ENCODE data around the gene XBP1. TPM values are rescaled to one million over a fixed set of nuclear protein-coding genes. Genes with fewer than 3 reads are reported as not detected.

The XBP1 gene
- total and polyA plus RNA-seq, 2 donors (not counting 1 experiment from before 2014, with no cell fraction given): 16.8 to 69.8 TPM

DNA sequence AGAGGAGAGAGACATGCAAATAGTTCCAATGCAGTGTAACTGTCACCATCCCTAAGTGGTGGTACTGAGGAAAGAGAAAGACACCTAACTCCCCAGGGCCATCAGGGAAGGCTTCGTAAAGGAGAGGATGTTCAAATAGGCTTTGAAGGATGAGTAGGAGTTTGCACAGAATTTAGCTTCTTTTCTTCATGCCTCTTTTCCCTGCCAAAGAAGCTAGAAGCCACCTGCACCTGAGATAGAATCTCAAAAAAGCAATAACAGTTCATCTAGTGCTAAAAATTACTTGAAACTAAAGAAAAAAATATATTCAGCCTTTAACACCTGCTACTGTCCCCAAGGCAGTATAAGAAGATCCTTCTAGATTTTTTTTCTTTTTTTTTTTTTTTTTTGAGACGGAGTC, 16.7 kb upstream of the XBP1 start:
- H3K27ac Mint-ChIP-seq: no peak overlapping the region
- DNase-seq: no peak
- no peak overlapping the region for H3K4me2 ChIP-seq (replicated peaks; ENCODE audit: low read depth, low read length, poor library complexity, severe bottlenecking)
- no peaks in the 10 kb centered on the region for H3K27me3 ChIP-seq (replicated peaks in 1 of 4; ENCODE audit: control extremely low read depth in 1 of 4, control insufficient read depth in 3 of 4, insufficient read depth in 4 of 4, low read length in 3 of 4)
- H3K4me1 ChIP-seq (ENCODE audit: control insufficient read depth in 2 of 2, insufficient read depth in 2 of 2, low read length in 2 of 2): peaks cover 16 to 27% of the 10 kb centered on the region in 2 donors
- H3K27me3 Mint-ChIP-seq: no peaks in the 10 kb centered on the region
- no peaks in the 10 kb centered on the region for H4K20me1 ChIP-seq (ENCODE audit: control insufficient read depth, insufficient read depth, low read length, poor library complexity, severe bottlenecking)
- TF ChIP-seq, protein P1, sequence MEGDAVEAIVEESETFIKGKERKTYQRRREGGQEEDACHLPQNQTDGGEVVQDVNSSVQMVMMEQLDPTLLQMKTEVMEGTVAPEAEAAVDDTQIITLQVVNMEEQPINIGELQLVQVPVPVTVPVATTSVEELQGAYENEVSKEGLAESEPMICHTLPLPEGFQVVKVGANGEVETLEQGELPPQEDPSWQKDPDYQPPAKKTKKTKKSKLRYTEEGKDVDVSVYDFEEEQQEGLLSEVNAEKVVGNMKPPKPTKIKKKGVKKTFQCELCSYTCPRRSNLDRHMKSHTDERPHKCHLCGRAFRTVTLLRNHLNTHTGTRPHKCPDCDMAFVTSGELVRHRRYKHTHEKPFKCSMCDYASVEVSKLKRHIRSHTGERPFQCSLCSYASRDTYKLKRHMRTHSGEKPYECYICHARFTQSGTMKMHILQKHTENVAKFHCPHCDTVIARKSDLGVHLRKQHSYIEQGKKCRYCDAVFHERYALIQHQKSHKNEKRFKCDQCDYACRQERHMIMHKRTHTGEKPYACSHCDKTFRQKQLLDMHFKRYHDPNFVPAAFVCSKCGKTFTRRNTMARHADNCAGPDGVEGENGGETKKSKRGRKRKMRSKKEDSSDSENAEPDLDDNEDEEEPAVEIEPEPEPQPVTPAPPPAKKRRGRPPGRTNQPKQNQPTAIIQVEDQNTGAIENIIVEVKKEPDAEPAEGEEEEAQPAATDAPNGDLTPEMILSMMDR (IDR thresholded peaks at IDR 0.05): no peak
- TF ChIP-seq EZH2 (IDR thresholded peaks at IDR 0.05; ENCODE audit: borderline replicate concordance, insufficient read depth, low read depth, low read length, poor library complexity, severe bottlenecking): no peak
- H3K36me3 ChIP-seq (replicated peaks in 1 of 2; ENCODE audit: control extremely low read depth in 1 of 2, control insufficient read depth in 1 of 2, extremely low read depth in 1 of 2, insufficient read depth in 2 of 2, low read length in 1 of 2): no peaks in the 10 kb centered on the region
- H3K9ac ChIP-seq (ENCODE audit: low read length): no peak overlapping the region
- peaks cover 32% of the 10 kb centered on the region for H3K4me1 Mint-ChIP-seq
- POLR2A ChIA-PET: no interaction called here
- no peak overlapping the region for H3K4me3 ChIP-seq (ENCODE audit: control extremely low read depth in 1 of 5, extremely low read depth in 1 of 5, insufficient read depth in 1 of 5, low read depth in 2 of 5, low read length in 4 of 5)
- H3K27ac ChIP-seq (ENCODE audit: low read length in 2 of 2): no peak overlapping the region
- no peak for ATAC-seq (ENCODE audit: low read depth)
- CTCF ChIA-PET: interaction anchor here (0.8 to 7.5 kb wide), 2 partner anchors 12 to 217 kb away, joined by 4 to 39 read pairs; no protein-coding TSS in a partner anchor
- H3K9me3 Mint-ChIP-seq (ENCODE audit: insufficient read depth): no peaks in the 10 kb centered on the region
- H2AFZ ChIP-seq (ENCODE audit: insufficient read depth, low read depth, low read length, poor library complexity, severe bottlenecking): no peak overlapping the region
- intact Hi-C loops (cut with micrococcal nuclease): no loop called here
- H3K4me3 Mint-ChIP-seq: no peak overlapping the region
- no peaks in the 10 kb centered on the region for H3K79me2 ChIP-seq (ENCODE audit: control insufficient read depth, insufficient read depth, low read length)
- WGBS (ENCODE audit: insufficient coverage): no CpG with 5 or more reads among the region's 2 CpGs
- H3K9me3 ChIP-seq (ENCODE audit: control extremely low read depth in 1 of 3, control insufficient read depth in 2 of 3, insufficient read depth in 1 of 3, low read length in 2 of 3): no peaks in the 10 kb centered on the region

DNA sequence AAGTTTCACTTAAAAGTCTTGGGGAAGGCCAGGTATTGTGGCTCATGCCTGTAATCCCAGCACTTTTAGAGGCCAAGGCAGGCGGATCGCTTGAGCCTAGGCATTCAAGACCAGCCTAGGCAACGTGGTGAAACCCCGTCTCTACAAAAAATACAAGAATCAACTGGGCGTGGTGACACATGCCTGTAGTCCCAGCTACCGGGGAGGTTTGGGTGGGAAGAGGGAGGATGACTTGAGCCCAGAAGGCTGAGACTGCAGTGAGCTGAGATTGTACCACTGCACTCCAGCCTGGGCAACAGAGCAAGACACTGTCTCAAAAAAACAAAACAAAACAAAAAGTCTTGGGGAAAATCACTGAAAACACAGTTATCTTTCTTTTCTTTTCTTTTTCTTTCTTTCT, 15.4 kb upstream of the XBP1 start:
- H3K27me3 ChIP-seq (replicated peaks in 1 of 4; ENCODE audit: control extremely low read depth in 1 of 4, control insufficient read depth in 3 of 4, insufficient read depth in 4 of 4, low read length in 3 of 4): no peaks in the 10 kb centered on the region
- 100% methylated on average over 3 of the region's 6 CpGs for WGBS (ENCODE audit: insufficient coverage)
- ATAC-seq (ENCODE audit: low read depth): no peak
- H3K27ac ChIP-seq (ENCODE audit: low read length in 2 of 2): no peak overlapping the region
- H3K9me3 ChIP-seq (ENCODE audit: control extremely low read depth in 1 of 3, control insufficient read depth in 2 of 3, insufficient read depth in 1 of 3, low read length in 2 of 3): no peaks in the 10 kb centered on the region
- no peak overlapping the region for H3K9ac ChIP-seq (ENCODE audit: low read length)
- no peaks in the 10 kb centered on the region for H3K79me2 ChIP-seq (ENCODE audit: control insufficient read depth, insufficient read depth, low read length)
- Mint-ChIP-seq H3K9me3 (ENCODE audit: insufficient read depth) (no peaks in the 10 kb centered on the region), H3K27ac (no peak overlapping the region), H3K4me3 (no peak overlapping the region), H3K4me1 (peaks cover 46% of the 10 kb centered on the region), H3K27me3 (no peaks in the 10 kb centered on the region)
- ChIA-PET CTCF (interaction anchor here (0.6 to 7.5 kb wide), 3 partner anchors 13 to 551 kb away, joined by 3 to 39 read pairs (median 4); no protein-coding TSS in a partner anchor), POLR2A (no interaction called here)
- no peaks in the 10 kb centered on the region for H3K36me3 ChIP-seq (replicated peaks in 1 of 2; ENCODE audit: control extremely low read depth in 1 of 2, control insufficient read depth in 1 of 2, extremely low read depth in 1 of 2, insufficient read depth in 2 of 2, low read length in 1 of 2)
- intact Hi-C loops (cut with micrococcal nuclease): no loop called here
- H2AFZ ChIP-seq (ENCODE audit: insufficient read depth, low read depth, low read length, poor library complexity, severe bottlenecking): no peak overlapping the region
- H4K20me1 ChIP-seq (ENCODE audit: control insufficient read depth, insufficient read depth, low read length, poor library complexity, severe bottlenecking): no peaks in the 10 kb centered on the region
- no peak overlapping the region for H3K4me2 ChIP-seq (replicated peaks; ENCODE audit: low read depth, low read length, poor library complexity, severe bottlenecking)
- H3K4me1 ChIP-seq (ENCODE audit: control insufficient read depth in 2 of 2, insufficient read depth in 2 of 2, low read length in 2 of 2): peaks cover 29 to 40% of the 10 kb centered on the region in 2 donors
- no peak for TF ChIP-seq EZH2 (IDR thresholded peaks at IDR 0.05; ENCODE audit: borderline replicate concordance, insufficient read depth, low read depth, low read length, poor library complexity, severe bottlenecking)
- TF ChIP-seq, protein P1 (IDR thresholded peaks at IDR 0.05): no peak
- no peak for DNase-seq
- no peak overlapping the region for H3K4me3 ChIP-seq (ENCODE audit: control extremely low read depth in 1 of 5, extremely low read depth in 1 of 5, insufficient read depth in 1 of 5, low read depth in 2 of 5, low read length in 4 of 5)

Measured in B cell (primary cell).